Fibroblast of pulmonary artery (primary cell): Measurements from ENCODE around the gene CNTD1.
A peak's percentile ranks its signal among the peaks of the same experiment; 100 is the strongest.

ENCODE experiments used
- DNase-seq: peaks from one replicate; pipeline ENCODE4 v3.0.0-alpha.2; 2010; ENCODE audit warnings: low read depth
- H3K4me3 ChIP-seq: replicated peaks from 2 replicates; pipeline ENCODE4 v1.5.1; 2011; ENCODE audit warnings: low read depth, mild to moderate bottlenecking, control low read depth, low read length, moderate library complexity
- TF ChIP-seq, protein P1 (sequence below): IDR thresholded peaks from 2 replicates; pipeline ENCODE4 v1.5.1; 2011; ENCODE audit warnings: mild to moderate bottlenecking, control low read depth, low read length, inconsistent platforms; ENCODE audit errors: missing control alignments

Gene CNTD1

DNA sequence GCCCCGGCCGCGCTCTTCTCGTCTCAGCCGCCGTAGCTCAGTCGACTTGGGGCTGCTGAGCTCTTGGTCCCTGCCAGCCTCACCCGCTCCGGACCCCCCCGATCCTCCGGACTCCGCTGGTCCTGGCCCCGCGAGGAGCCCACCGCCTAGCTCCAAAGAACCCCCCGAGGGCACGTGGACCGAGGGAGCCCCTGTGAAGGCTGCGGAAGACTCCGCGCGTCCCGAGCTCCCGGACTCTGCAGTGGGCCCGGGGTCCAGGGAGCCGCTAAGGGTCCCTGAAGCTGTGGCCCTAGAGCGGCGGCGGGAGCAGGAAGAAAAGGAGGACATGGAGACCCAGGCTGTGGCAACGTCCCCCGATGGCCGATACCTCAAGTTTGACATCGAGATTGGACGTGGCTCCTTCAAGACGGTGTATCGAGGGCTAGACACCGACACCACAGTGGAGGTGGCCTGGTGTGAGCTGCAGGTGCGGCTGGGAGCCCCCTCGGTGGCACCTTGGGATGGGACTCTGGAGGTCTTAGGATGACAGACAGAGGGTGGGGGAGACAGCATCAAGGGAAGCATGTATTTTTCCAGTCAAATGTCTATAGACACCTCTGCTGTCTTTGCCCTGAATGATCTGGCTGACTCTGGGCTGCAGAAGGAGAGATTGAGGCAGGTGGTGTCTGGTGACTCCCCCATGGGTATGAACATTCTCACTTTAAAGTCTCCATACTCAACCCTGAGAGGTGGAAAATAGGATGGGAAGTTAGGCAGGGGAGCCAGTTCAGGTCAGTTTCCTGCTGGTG is 17.6 kb upstream of the CNTD1 start:
- peak overlapping the region; percentile 70 for H3K4me3 ChIP-seq
- TF ChIP-seq, protein P1, sequence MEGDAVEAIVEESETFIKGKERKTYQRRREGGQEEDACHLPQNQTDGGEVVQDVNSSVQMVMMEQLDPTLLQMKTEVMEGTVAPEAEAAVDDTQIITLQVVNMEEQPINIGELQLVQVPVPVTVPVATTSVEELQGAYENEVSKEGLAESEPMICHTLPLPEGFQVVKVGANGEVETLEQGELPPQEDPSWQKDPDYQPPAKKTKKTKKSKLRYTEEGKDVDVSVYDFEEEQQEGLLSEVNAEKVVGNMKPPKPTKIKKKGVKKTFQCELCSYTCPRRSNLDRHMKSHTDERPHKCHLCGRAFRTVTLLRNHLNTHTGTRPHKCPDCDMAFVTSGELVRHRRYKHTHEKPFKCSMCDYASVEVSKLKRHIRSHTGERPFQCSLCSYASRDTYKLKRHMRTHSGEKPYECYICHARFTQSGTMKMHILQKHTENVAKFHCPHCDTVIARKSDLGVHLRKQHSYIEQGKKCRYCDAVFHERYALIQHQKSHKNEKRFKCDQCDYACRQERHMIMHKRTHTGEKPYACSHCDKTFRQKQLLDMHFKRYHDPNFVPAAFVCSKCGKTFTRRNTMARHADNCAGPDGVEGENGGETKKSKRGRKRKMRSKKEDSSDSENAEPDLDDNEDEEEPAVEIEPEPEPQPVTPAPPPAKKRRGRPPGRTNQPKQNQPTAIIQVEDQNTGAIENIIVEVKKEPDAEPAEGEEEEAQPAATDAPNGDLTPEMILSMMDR = no peak

DNA sequence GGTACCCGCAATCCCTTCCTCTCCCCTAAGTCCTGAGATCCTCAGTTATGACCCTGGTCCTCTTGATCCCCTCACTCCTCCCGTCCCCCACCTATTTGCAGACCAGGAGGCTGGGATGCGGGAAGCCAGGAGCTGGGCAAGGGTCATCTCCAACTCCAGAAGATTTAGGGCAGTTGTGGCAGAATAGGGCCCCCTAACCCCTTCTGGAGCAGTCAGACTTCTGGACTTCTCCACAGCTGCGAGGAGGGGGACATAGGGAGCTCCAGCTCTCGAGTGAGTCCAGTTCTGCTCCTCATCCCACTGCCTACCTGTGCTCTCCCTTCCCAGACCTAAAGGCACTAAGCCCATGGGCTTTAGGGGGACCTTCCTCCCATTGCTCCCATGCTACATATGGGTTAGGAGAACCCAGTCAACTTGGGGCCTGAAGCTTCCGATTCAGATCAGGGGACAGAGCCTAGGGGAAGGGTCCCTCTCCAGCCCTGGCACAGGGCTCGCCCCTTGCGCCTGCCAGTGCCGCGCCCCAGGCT is 17.0 kb upstream of the CNTD1 start:
- TF ChIP-seq, protein P1 = no peak
- no peak for DNase-seq
- H3K4me3 ChIP-seq = peak overlapping the region; percentile 70

More for the DNA sequence above, 17.6 kb upstream of the CNTD1 start:
- no peak for DNase-seq

DNA sequence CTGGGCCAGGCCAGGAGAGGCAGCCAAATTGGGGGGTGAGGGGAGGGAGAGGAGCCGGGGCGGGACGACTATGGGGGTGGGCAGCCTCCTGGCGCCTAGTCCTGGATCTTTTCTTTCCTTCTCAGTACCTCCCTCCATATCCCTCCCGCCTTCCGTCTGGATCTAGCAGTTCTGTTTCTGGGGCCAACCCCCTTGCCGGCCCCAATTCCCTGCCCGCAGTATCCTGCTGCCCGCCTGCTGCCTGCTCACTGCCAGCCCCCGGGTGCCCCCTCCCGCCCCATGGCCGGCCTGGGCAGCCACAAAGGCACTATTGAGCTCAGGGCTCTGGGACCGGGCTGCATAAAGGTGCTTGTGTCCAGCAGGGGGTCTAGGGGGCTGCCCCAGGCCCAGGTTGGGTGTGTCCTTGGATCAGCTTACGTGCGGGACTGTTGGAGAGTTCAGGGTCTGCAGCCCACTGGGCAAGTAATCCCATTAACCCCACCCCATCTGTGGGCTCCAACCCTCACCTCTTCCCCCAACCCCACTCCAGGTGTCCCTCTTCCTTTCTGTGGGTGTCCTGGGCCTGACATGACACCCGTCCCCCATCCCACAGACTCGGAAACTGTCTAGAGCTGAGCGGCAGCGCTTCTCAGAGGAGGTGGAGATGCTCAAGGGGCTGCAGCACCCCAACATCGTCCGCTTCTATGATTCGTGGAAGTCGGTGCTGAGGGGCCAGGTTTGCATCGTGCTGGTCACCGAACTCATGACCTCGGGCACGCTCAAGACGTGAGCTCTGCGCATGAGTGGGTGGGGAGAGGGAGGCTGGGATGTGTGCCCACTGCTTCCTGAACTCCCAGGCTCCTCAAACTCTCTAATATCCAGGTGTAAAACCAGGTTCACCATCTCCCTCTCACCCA is 16.2 kb upstream of the CNTD1 start:
- TF ChIP-seq, protein P1 = no peak
- no peak for DNase-seq
- H3K4me3 ChIP-seq = peak overlapping the region; percentile 70

DNA sequence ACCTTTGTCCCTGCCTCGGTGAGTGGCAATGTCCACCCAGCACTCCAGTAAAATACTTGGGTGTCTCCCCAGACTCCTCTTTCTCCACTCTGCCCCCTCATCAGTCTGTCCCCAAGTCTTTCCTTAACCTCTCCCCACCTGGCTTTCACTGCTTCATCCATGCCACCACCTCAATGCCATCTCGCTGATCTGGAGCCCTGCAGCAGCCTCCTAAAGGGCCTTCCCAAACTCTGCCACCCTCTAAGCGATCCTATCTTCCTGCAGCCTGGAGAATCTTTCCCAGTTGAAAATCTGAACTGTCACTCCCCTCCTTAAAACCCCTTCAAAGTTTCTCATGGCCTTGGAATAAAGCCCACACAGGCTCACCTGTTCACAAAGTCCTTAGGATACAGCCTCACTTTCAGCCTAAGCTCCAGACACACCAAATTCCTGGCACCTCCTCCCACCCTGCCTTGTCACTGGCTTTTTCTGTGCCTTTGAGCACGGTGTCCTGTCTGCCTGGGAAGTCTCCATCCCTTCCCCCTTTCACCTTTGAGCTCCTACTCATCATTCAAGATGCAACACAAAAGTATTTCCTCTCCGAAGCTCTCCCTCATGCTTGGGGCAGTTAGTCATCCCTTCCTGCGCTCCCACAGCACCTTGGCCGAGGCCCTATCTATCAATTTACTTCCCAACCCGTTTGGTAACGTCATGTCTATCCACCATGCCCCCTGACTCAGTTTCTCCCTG is 15.4 kb upstream of the CNTD1 start:
- H3K4me3 ChIP-seq = peak overlapping the region; percentile 70
- TF ChIP-seq, protein P1 = no peak
- peak; percentile 86 for DNase-seq

DNA sequence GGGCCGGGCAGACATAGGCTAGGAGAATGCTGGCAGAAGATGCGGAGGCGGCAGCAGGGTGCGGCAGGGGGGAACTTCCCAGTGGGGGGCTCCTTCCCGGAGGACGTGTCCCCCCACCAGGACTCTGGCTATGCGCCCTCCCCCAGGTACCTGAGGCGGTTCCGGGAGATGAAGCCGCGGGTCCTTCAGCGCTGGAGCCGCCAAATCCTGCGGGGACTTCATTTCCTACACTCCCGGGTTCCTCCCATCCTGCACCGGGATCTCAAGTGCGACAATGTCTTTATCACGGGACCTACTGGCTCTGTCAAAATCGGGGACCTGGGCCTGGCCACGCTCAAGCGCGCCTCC is 14.9 kb upstream of the CNTD1 start:
- no peak overlapping the region for H3K4me3 ChIP-seq
- TF ChIP-seq, protein P1 = no peak
- DNase-seq = no peak

DNA sequence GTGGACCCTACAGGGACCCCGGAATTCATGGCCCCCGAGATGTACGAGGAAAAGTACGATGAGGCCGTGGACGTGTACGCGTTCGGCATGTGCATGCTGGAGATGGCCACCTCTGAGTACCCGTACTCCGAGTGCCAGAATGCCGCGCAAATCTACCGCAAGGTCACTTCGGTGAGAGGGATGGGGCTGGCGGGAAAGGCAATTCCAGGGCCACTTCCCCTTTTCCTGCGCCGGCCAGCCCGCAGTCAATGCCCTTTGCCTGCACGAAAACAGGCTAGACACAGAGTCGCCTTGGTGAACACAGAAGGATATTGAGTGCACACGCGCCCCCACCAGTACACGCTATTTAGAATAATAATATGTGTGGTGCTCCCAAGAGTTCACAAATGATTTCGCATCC is 14.3 kb upstream of the CNTD1 start:
- DNase-seq = no peak

More for the DNA sequence above, 14.3 kb upstream of the CNTD1 start:
- TF ChIP-seq, protein P1 = no peak
- H3K4me3 ChIP-seq = no peak overlapping the region
